ENCODE data around the gene TMEM200A.
"Not testable (repeated sequence)": the region's sequence is repeated elsewhere in the genome, so short reads cannot be mapped to it uniquely, and the experiment has no call there.

TMEM200A gene

DNA sequence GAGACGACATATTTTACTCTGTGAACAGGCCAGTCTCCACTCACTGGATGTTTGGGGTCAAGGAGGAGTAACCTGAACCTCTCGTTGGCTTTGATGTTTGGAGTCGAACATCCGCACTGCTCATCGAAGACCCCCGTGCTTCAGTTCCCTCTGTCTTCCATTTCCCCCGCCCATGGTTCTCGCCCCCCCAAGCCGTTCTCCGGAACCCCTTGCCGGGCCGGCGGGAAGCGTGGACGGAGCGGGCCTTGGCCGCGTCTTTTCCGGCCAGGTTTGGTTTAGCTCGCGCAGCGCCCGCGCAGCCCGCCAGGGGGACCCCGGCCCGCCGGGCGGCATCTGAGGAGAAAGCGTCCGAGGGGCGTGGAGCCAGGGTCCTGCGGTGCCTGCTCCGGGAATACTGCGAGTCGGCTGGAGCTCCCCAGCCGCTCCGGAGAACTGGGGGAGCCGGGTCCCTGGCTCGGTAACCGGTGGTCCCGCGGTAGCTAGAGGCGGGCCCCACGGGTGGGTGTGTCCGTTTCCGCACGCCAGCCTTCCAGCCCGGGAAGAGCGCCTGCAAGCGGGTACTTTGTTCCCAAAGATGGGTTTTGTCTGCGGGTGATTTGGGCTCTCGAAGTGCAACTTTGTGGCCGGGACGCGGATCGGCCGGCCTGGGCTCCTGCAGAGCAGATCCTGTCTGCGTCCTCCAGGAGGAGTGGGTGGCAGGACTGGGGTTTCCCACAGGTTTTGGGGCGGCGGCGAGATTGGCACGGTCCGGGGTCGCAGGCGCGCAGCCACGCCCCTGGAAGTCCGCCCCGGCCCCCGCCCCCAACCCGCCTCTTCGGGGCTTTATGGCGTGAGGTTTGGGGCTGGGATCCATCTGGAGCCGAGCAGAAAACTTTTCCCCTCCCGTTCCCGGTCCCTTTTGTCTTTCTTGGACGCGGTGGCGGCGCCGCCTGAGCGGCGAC lies at the start of gene TMEM200A:
Gene TMEM200A (plus strand): TSS at position 852 of the 941 bp plus-strand sequence. CDS start 74,406 bp downstream, outside the sequence.
- DNase-seq (ENCODE audit: low read depth) = peak; percentile 62

DNA sequence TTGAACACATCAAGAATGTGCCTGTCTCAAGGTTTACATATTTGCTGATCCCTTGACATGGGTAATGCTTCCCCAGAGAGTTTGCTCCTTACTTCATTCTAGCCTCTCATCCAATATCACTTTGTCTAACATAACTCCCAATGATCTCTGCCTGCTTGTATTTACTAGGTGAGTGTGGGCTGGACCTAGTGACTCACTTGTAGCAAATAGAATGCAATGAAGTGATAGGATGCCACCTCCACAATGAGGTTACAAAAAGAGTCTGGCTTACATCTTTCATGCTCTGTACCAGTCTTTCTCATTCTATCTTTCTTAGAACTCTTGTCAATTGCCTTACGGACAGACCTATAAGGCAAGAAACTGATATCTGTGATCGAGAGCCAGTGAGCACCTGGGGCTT lies 44.9 kb upstream of the TMEM200A start:
- no peak for DNase-seq (ENCODE audit: low read depth)

DNA sequence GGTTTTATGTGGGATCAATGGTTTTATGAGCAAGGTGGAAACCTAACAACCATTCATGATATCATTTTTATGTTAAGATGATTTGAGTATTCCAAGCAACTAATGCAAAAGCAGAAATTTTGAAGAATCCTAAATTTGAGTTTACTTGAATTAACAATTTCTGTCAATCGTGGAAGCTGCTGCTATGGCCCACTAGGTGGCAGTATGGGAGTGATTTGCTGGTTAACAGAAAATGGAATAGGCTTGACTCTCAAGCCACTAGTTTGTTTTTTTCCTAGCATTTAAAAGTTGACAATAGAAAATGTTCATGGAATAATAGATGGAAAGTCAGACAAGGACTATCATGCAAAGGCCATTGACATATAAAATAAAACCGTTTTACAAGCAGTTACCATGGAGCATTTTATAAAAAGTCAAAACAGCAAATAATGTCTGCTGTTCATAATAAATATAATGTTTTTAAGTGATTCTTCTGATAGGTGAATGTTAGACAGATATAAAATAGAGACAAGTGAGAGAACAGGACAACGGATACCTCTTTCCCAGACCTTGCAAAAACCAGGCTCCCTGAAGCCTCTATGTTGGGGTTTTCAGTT lies 43.0 kb upstream of the TMEM200A start:
- DNase-seq (ENCODE audit: low read depth) = peak; percentile 71

DNA sequence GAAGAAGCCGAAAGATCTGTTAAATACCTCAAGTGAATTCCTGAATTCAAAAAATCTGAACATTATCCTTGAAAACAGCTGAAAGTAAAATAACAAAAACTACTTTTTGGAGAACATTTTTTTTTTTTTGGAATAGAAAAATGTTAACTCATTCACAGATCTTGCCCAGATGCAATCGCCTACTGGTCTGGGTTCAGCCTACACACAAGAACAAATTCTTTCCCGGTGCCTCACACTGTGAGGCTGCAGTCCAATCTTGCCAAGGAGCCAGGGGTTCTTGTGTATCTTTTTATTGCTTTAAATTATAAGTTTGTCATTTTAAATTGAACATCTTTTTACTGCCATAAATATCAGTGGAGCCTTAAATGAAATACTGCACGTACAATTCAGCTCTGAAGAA lies 41.2 kb upstream of the TMEM200A start:
- peak; percentile 85 for DNase-seq (ENCODE audit: low read depth)

DNA sequence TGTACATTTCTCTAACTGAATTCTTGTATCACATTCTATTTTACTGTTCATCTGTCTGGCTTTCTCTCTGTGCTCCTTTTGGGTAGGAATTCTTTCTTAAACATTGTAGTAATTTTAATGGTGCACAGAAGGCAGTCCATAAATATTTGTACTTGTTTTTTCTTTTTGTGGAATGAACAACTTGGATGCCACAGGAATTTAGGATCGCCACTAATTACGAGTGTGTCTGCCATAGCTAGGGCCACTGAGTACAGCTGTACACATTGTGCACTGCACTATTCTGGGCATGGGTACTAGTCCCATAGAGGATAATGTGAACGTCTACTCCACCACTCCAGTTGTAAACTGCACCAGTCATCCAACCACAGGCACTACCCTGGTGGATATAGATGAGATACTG lies 39.3 kb upstream of the TMEM200A start:
- peak; percentile 5 for DNase-seq (ENCODE audit: low read depth)

DNA sequence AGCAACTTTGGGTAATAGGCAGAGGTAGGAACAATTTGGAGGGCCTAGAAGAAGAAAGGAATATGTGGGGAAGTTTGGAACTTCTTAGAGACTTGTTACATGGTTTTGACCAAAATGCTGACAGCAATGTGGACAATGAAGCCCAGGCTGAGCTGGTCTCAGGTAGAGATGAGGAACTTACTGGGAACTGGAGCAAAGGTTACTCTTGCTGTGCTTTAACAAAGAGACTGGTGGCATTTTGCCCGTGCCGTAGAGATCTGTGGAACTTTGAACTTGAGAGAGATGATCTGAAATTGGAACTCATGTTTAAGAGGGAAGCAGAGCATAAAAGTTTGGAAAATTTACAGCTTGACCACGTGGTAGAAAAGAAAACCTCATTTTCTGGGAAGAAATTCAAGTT lies 28.3 kb upstream of the TMEM200A start:
- DNase-seq (ENCODE audit: low read depth) = no peak

DNA sequence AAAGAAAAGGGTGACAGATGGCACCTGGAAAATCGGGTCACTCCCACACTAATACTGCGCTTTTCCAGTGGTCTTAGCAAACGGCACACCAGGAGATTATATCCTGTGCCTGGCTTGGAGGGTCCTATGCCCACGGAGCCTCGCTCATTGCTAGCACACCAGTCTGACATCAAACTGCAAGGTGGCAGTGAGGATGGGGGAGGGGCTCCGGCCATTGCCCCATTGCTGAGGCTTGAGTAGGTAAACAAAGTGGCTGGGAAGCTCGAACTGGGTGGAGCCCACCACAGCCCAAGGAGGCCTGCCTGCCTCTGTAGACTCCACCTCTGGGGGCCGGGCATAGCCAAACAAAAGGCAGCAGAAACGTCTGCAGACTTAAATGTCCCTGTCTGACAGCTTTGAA lies 19.5 kb upstream of the TMEM200A start:
- DNase-seq (ENCODE audit: low read depth) = not testable (repeated sequence)

DNA sequence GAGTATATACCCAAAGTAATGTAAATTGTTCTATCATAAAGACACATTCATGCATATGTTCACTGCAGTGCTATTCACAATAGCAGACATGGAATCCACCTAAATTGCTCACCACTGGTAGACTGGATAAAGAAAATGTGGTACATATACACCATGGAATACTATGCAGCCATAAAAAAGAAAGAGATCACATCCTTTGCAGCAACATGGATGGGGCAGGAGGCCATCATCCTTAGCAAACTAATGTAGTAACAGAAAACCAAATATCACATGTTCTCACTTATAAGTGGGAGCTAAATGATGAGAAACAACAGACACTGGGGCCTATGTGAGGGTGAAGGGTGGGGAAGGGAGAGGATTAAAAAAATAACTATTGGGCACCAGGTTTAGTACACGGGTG lies 11.5 kb upstream of the TMEM200A start:
- DNase-seq (ENCODE audit: low read depth) = no peak

DNA sequence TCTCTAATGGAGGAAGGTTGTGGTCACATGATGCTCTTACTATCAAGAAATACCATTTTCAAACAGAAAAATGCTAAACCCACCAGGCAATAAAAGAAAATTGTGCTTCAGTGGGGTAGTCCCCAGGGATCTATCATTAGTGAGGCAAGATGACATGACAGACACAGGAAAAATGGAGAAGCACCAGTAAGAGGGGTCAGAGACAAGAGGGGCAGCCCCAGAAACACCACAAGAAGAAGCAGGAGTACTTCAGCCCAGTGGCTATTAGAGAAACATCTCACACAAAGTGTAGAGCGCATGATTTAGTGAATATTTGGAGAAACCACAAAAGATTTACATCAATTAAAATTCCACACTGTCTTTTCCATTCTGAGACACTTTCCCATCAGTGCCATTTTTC lies 10.2 kb upstream of the TMEM200A start:
- no peak for DNase-seq (ENCODE audit: low read depth)

DNA sequence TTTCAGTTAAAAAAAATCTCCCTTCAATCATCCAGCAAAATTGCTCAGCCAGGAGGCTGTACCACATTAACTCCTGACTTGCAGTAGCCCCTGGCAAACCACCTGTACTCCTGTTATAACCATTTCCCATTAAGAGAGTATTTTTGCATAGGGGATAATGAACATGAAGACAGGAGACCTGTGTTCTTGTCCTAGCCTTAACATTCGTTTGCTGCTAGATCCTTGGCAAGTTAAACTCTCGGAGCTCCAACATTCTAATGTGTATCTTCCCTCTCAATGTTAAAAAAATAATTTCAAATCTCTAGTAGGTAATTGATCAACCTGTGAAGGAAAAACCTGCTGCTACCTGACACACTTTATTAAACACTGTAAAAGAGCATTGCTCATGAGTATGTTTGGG lies 8.4 kb upstream of the TMEM200A start:
- DNase-seq (ENCODE audit: low read depth) = no peak

DNA sequence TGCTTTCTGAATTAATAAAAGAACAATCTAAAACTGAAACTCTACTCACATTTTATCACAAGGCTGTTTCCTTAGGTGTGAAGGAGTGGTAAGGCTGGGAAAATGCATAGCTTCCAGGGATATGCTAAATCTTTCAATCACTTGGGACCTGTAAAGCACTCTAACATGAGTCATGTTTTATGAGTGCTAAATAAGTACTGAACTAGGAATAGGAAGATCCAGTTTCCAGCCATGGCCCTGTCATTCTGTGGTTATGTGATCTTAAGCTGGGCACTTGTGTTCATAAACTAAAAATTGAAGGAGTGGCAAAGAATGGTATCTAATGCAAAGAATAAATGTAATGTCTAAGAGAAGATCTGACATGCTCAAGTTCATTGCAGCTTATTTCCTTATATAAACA lies 6.1 kb upstream of the TMEM200A start:
- no peak for DNase-seq (ENCODE audit: low read depth)

DNA sequence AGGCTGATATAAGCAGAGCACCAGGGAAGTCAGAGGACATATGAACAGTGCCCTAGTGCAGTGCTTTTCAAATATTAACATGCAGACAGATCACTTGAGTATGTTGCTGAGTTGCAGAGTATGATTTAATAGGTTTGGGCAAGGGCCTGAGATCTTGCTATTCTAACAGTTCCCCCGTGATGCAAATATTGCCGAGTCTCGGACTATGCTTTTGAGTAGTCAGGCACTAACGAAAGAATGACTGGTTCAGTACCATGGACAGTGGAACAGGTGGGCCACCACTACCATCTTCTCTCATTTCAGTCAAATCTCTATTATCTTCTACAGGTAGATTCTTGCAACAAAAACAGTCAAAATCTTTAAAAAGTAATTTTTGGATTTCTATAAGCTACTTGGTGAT lies 3.7 kb upstream of the TMEM200A start:
- peak; percentile 27 for DNase-seq (ENCODE audit: low read depth)

DNA sequence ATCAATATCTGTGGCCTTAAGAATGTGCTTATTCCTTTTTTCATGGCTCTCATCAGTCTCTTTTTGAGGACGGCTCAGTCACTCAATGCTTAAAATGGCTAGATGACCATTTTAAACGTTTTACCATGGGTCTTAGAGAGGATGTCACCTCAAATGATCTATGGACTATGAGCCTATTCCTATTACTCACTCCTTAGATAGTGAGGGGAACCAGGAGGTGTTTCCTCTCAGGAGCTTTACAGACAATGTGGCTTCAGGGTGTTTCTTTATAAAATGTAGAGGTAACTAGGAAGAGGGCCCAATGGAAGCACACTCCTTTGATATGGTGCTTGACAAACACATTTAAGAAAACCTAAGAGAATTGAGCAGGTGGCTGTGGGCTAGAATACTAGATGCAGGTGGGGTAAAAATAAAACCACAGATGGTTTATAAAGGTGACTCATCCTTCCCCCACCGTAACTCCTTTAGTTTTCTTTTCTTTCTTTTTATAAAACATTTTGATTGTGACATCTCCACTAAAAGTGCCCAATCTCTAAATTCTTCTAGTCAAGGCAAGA lies 1.5 kb upstream of the TMEM200A start:
- DNase-seq (ENCODE audit: low read depth) = no peak

DNA sequence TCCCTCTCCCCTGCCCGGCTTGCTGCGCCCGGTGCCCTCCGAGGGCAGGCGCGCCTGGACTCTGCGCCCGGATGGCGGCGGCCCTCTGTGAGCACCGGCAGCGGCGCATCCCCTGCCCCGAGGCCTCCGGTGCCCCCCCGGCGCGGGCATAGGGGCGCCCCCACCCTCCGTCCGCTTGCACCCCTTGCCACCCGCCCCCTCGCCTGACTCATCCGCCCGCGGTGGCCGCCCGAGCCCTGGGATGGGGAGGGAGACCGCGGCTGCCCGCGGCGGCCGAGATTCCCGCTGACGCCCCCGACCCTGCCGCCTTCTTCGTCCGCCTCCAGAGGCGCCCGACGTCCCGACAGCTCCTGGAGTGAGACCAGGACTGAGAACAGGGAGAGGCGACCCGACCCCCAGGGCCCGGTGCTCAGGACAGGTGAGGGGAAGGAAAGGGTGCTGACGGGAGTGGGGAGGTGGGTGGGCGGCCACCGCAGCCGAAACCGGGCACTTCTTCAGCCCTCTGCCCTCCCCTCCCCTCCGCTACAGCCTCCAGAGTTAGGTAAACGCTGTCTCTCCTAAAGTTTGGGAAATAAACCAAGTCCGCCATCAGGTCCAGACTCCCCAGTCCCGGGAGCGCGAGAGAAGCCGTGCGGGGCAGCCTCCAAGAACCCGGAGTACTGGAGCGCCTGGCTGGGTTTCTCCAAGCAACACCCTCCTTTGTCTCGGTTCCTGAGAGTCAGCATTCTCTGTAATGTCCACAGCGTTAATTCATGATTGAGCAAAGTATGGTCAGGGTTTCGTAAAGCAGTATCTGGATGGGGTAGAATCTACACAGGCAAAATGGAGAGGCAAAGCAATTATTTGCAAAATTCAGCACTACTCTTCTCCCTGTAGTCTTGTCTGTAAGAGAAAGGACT lies 539 bp downstream of the TMEM200A start:
- peak; percentile 87 for DNase-seq (ENCODE audit: low read depth)

DNA sequence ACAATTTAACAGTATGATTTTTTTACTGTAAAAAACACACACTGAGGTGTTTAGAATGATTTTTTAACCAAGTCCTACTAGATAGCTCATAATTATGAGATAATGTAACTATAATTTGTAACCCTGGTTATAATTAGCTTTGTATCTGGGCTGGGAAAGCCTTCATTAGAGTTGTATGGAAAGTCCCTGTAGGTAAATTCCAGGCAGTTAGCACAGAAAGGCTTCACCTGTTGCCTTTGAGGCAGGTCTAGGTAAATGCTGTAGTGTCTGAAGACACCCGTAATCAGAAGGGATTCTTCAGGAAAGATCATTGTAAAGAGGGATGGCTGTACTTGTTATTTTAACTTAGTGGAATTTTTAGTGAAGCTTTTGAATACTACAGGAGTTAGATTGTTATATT lies 1.9 kb downstream of the TMEM200A start:
- no peak for DNase-seq (ENCODE audit: low read depth)

DNA sequence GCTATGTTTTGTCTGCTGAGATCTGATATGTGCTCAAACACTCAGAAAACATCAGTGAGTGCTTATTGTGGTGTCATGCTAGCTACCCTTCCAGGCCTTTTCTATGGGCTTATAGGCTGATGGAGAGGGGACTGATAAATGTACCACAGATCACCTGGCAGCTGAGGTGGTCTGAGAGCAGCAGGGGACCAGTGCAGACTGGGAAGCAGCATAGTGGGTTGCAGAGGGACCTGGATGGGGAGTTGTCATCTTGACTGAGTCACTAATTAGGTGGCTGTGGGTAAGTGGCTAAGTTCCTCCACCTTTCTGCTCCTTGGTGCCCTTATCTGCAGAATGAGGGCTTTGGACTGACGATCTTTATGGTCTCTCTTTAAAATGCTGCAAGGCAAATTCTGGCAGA lies 2.8 kb downstream of the TMEM200A start:
- DNase-seq (ENCODE audit: low read depth) = no peak

DNA sequence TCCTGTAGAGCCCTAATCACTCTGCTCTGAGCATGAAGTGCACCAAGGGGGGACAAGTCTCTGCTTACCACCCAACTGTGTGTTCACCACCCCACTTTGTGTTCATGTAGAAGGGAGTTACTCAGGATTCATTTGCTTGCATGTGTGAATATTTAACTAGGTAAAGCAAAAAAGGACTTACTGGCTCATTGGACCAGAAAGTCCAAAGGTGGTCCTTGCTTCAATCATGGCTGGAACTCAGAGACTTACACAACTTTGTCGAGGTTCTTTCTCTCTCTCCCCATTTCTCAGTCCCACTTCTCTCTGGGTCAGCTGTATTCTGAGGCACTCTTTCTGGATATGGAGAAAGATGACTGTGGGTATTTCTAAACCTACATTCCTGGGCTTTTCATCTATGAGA lies 4.0 kb downstream of the TMEM200A start:
- no peak for DNase-seq (ENCODE audit: low read depth)

DNA sequence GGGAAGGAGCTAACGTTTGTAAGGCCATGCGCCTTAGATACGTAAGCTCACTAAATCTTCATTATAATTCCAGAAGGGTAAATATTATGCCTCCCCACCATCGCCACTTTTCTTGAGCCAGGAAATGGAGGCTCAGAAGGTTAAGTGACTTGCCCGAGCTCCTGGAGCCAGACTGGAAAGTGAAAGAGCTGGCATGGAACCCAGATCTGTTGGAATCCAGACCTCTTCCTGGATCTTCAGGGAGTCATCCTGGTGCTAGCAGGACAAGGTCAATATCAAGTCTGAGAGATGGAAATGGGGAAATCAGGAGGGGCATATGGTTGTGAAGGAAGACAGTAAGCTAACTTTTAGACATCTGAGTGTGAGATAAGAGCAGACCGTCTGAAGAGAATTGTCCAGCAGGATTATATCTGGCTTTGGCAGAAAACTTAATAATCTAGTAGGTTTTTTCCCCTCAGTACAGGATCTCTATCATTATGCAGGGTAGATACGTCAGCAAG lies 6.2 kb downstream of the TMEM200A start:
- peak; percentile 29 for DNase-seq (ENCODE audit: low read depth)

DNA sequence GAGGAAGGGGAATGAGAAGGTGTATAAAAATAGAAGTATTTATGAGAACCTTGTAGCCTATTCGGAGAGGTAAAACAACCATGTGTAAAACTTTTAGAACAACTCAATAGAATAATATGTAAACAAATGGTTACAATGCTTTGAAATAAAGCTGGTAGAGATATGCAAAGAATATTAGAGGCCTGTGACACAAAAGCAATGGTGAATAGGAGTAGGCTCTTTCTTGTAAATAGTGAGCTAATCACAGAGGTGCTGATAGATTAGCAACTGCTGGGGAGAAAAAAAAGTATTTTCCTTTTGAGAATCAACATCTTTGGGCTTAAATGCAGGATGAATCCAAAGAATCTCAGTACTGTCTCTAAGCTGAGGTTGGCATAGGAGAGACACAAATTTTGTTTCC lies 7.0 kb downstream of the TMEM200A start:
- DNase-seq (ENCODE audit: low read depth) = no peak

DNA sequence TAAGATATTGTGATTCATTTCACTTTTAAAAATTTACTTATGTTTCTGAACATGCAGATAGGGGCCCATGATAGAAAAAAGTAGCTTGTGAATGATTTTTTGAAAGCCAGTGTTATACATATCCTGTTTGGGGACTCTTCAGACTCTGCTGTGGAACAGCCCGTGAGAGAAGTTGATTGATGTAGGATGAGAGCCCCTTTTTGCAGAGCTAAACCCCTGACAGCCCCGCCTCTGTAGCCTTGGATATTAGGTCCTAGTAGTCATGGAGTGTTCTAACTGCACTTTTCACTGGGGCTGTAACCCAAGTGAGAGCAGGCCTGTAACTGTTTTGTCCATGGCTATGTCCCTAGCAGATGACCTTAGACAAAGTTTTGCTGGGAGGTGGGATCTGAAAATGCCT lies 8.2 kb downstream of the TMEM200A start:
- no peak for DNase-seq (ENCODE audit: low read depth)

DNA sequence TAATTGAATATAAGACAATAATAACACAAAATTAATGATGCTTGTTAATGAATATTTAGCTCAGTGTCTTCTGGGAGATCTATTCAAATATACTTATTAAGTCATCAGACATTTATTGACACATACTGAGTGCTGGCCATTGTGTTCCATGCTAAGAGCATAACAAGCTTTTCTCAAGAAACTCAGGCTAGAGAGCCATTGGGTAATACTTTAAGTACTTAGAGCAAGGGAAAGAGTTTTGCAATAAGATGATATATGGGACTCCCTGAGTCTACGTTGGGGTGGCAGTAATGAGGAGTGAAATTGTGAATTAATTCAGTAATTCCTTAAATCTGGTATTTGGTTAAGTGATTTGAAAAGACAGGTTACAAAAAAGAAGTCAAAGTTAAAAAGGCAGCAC lies 11.1 kb downstream of the TMEM200A start:
- DNase-seq (ENCODE audit: low read depth) = peak; percentile 86

DNA sequence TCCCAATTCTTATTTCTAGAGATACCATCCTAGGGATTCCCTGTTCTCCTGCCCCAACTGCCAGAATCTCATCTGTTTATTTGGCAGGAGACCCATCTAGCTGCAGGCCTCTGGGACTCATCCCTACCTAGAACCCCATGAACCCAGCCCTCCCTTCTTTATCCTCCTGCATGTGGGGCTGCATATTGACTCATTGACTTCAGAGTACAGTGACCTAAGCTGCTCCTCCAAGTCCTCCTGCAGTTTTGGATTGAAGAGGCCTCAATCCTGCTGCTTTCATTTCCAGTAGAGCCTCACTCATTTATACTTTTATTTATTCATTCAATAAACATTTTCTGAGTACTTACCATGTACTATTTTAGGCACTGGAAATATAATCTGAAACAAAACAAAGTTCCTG lies 11.6 kb downstream of the TMEM200A start:
- DNase-seq (ENCODE audit: low read depth) = peak; percentile 50
